Stimulated activated CD4-positive, alpha-beta T cell treated with anti-CD3 and anti-CD28 coated beads, Interleukin-2, amount 100 ng/mL, for 24 hours (primary cell): ENCODE results near the gene SAMMSON.

Experiments
- DNase-seq, 2 donors: peaks; one replicate each; pipeline ENCODE4 v3.0.0-alpha.2; 2020

Gene SAMMSON

DNA sequence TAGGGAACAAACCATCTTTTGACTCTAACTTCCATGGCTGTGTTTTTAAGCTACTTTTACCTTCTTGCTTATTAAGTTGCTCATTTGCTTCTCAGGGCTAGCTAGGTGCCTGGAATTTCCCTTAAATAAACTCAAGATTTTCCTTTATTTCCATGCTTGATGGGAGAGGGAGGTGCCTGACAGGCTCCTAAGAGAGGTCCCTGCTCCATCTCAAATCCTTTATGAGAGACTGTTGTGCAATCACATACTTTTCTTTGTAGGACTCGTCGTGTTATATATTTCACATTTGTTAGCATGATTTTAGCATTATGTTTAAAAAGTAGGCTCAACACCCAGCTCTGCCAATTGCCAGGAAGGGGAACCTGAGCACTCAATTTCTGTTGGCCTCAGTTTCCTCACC lies 95.7 kb downstream of the SAMMSON start:
- no peak for DNase-seq

DNA sequence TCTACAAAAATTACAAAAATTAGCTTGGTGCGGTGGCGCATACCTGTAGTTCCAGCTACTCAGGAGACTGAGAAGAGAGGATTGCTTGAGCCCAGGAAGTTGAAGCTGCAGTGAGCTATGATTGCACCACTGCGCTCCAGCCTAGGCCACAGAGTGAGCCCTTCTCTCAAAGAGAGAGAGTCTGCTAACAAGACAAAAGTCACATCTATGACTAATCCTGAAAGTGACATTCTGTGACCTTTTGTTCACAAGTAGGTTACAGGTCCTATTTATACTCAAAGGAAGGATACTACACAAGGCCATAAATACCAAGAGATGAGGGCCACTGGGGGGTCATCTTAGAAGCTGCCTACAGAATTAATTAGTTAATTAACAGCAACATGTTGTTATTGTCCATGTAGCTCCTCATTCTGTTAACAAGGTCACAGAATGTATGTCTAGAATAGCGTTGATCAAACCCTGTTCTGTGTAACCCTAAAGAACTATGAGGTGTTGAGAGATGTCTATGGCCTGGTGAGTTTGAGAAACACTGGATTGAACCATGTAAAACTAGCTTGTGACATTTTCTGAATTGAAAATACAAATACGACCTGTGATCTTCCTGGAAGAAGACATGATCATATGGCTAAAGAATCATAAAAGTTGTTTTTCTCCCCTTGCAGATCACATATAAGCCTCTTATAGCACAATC lies 97.0 kb downstream of the SAMMSON start:
- no peak for DNase-seq

DNA sequence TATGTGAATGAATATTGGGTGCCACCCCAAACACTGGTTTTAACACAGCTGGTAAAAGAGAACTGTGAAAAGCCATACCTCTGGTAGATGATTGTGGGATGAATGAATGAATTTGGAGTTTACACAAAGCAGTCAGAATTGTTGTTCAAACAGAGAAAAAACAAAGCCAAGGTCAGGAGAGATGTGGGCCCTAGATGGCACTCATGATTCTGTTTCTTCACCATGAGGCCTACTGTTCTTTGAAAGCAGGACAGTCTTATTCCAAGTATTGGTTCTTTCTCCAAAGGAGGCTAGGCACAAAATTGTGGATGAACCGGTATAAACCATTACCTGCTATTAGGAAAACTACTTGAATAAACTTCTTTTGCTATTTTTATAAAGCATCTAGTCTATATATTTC lies 97.6 kb downstream of the SAMMSON start:
- no peak for DNase-seq

DNA sequence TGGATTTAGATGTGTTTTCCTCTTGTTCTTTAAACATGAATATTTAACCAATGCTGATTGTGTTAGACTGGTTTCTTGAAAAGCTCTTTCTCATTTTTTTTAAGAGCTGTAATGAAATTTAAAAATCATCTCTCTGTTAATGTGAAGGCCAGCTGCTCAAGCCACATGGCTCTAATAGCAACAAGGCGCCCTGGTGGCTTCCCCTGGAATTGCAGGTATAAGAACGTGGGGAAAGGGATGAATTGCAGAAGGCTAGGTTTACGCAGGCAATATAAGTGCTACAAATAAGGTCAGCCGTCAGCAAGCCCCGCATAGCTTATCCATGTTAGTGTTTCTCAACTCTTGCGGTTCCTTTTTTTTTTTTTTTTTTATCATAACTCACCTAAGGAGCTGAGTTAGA lies 108.5 kb downstream of the SAMMSON start:
- DNase-seq, result peak; percentile 18 to 37

DNA sequence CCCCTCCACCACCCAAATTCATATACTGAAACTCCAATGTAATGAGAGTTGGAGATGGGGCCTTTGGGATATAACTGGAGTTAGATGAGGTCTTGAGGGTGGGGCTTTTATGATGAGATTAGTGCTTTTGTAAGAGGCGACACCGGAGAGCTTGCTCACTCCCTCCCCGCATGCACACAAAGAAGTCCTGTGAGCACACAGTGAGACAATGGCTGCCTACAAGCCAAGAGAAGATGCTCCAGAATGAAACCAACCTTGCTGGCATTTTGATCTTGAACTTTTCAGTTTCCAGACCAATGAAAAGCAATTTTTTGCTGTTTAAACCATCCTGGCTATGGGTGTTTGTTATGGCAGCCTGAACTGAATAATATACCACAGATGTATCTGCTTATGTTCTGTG lies 109.0 kb downstream of the SAMMSON start:
- no peak for DNase-seq

DNA sequence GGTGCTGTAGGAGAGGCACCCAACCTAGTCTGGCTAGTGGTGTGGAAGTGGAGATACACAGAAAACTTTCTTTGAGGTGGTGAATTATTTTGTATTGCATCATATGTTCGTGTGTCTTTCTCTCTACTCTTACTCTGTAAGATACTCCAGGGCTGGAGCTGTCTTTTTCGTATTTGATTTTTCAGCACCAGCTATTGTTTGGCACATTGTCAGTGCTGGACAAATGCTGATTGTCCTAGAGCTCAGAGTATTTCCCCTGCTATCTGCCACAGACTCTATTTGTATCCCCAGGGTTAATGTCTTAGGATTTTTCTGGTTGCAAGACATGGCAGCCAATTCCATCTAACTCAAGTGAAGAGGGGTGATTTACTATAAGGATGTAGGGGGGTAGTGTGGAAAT lies 110.5 kb downstream of the SAMMSON start:
- no peak for DNase-seq

DNA sequence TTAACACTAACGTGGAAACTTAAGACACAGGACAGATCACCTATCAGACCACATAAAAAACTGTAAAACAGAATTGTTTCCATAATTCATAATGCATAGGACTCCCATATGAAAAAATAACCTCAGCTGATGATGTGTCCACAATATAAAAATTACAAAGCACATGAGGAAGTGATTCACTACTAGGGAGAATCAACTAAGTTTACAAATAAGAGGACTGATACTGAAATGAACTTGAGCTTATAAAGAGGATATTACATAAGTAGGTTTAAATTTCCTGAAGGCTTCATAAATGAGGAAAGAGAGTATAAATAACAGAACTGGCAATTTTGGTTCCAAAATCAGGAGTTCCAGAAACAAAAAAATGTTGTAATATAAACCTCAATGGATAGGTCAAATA lies 111.9 kb downstream of the SAMMSON start:
- DNase-seq, result no peak

DNA sequence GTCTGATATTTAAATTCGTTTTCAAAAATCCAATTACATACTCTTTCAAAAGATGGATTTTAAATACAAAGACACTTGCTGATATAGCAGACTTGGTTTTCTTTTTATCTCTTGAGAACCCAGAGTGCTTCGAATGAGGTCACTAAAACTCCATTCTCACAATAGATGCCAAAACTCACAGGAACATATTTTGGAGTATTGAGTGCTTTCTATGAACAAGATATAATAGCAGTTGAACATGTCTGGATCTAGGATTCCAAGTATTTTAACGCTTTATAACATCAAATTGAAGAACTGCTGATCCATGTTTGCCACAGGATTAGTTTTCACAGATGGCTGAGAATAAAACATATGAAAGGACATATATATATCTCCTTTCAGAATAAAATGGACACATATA lies 113.2 kb downstream of the SAMMSON start:
- DNase-seq, result no peak

DNA sequence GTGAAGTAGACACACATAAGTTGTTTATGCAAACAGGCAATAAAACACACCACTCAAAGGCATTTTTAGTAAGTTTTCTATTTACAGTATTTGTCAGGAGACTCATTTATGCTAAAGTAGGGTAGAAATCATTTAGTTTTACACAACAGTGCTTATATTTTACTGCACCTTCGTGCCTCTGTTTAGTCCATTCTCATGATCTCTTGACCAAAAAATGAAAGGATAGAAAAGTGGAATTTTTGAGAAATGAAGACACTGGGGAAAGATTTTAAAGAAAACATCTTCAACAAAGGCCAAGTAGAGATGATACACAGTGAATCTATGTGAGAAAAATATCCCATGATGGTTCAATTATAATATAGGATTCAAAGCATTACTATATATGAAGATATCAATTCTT lies 114.9 kb downstream of the SAMMSON start:
- no peak for DNase-seq

DNA sequence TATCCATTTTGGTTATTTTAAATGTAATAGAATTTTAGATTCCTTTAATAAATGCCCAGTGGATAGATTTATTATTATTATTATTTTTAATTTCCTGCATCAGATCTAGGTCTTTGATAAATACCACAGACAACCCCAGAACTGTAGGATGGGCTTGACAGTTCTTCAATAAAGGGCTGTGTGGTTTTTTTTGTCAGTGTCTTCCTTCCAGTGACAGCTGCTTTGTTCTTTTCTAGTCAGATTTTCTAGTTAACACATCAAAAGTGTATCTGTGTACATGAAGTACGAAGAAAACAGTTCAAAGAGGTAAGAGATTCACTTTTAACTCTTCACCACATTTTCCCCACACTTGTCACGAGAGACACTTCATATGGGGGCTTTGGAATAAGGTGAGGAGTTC lies 120.3 kb downstream of the SAMMSON start:
- DNase-seq, result no peak
